Stimulated activated CD8-positive, alpha-beta memory T cell treated with anti-CD3 and anti-CD28 coated beads, Interleukin-2, amount 100 ng/mL, for 1 hour (primary cell): ENCODE measurements around the gene HSPA4L.

Source experiments
- DNase-seq, 2 donors: peaks; one replicate each; pipeline ENCODE4 v3.0.0-alpha.2; 2020; ENCODE audit warnings: low read depth in 2 of 2

HSPA4L gene

GRCh38 chr4:127870281-127870680 is 88.2 kb downstream of the HSPA4L start:
- DNase-seq = no peak

GRCh38 chr4:127870688-127871087 is 88.6 kb downstream of the HSPA4L start:
- DNase-seq = no peak

- DNase-seq = no peak
Measured at GRCh38 chr4:127875791-127876190, 93.7 kb downstream of the HSPA4L start.

GRCh38 chr4:127880763-127881562 is 98.8 kb downstream of the HSPA4L start, which contains the start of gene PLK4:
PLK4 (plus strand) TSS chr4:127880893; CDS start chr4:127881135, 242 bp downstream.
- DNase-seq = peak; percentile 88 to 90

- DNase-seq = no peak
Measured at GRCh38 chr4:127881563-127881864, 99.4 kb downstream of the HSPA4L start.

- DNase-seq = no peak
Measured at GRCh38 chr4:127888559-127888958, 106.4 kb downstream of the HSPA4L start.

GRCh38 chr4:127889903-127890302 is 107.8 kb downstream of the HSPA4L start:
- DNase-seq = no peak
